ENCODE data around the gene GPX1.
"Not testable (repeated sequence)": the region's sequence is repeated elsewhere in the genome, so short reads cannot be mapped to it uniquely, and the experiment has no call there.

GRCh38 chr3:49357443-49358216, 523 bp downstream of the GPX1 start:
- not testable (repeated sequence) for TF ChIP-seq CTCF (IDR thresholded peaks at IDR 0.05; ENCODE audit: low read length); EZH2 (optimal IDR thresholded peaks at IDR 0.05; ENCODE audit: low read depth, low read length); EZH2phosphoT487 (IDR thresholded peaks at IDR 0.05; ENCODE audit: low read length)

Data from MM.1S (cell line).